OCI-LY7 (cell line): ENCODE results near the gene ACTL7A. TPM values are rescaled to one million over a fixed set of nuclear protein-coding genes. Genes with fewer than 3 reads are reported as not detected.
"Not testable (repeated sequence)": the region's sequence is repeated elsewhere in the genome, so short reads cannot be mapped to it uniquely, and the experiment has no call there.

ENCODE experiments used
- BruUV-seq: library from RNA; stranded (reverse); fragments of 400-500 nt; replicated peaks from 2 replicates; lab custom pipeline; 2021; lab: Mats Ljungman, UMichigan
- CTCF ChIA-PET: fragments of 300-600 bp; sonication (Branson Sonifier 250); formaldehyde crosslinking; loops from one replicate; lab custom pipeline; 2022; ENCODE audit warnings: antibody characterized with exemption; ENCODE audit not compliant: unreplicated experiment; lab: Charles Lee
- POLR2A ChIA-PET: fragments of 300-600 bp; sonication (Branson Sonifier 250); formaldehyde crosslinking; loops from one replicate; lab custom pipeline; 2022; ENCODE audit warnings: antibody characterized with exemption; lab: Charles Lee
- DNase-seq: peaks from one replicate; pipeline ENCODE4 v3.0.0-alpha.2; 2015; ENCODE audit warnings: low spot score
- H2AFZ ChIP-seq: fragments of 200-600 bp; sonication (generic), shearing (Covaris generic); 2 replicates; pipeline ENCODE4 v1.6.1; 2014; ENCODE audit warnings: mild to moderate bottlenecking, antibody characterized with exemption, low read length, moderate library complexity
- H3K27ac ChIP-seq: fragments of 200-600 bp; sonication (generic); 2 replicates; pipeline ENCODE4 v1.5.1; 2014; ENCODE audit warnings: mixed run types, low read depth, mild to moderate bottlenecking, moderate library complexity, low read length, inconsistent platforms; ENCODE audit not compliant: poor library complexity, severe bottlenecking
- H3K36me3 ChIP-seq: fragments of 200-600 bp; sonication (generic); 2 replicates; pipeline ENCODE4 v1.6.1; 2014; ENCODE audit warnings: mild to moderate bottlenecking, antibody characterized with exemption, low read length, moderate library complexity, mixed read lengths; ENCODE audit not compliant: insufficient read depth
- H3K4me1 ChIP-seq: fragments of 200-600 bp; sonication (generic); 2 replicates; pipeline ENCODE4 v1.5.1; 2014; ENCODE audit warnings: mild to moderate bottlenecking, low read length; ENCODE audit not compliant: insufficient read depth, poor library complexity, severe bottlenecking
- H3K4me2 ChIP-seq: fragments of 200-600 bp; sonication (generic); 2 replicates; pipeline ENCODE4 v1.6.1; 2014; ENCODE audit warnings: mild to moderate bottlenecking, low read length
- H3K4me3 ChIP-seq: fragments of 200-600 bp; sonication (generic); 2 replicates; pipeline ENCODE4 v1.5.1; 2014; ENCODE audit warnings: mild to moderate bottlenecking, low read depth, low read length; ENCODE audit not compliant: poor library complexity, severe bottlenecking
- H3K79me2 ChIP-seq: fragments of 200-600 bp; sonication (generic); 2 replicates; pipeline ENCODE4 v1.6.1; 2016; ENCODE audit warnings: low read depth, mild to moderate bottlenecking, low read length, moderate library complexity, mixed read lengths; ENCODE audit not compliant: insufficient read depth
- H3K9me2 ChIP-seq: fragments of 200-600 bp; sonication (generic); 2 replicates; pipeline ENCODE4 v1.6.1; 2016; ENCODE audit warnings: mild to moderate bottlenecking, low read length, mixed read lengths; ENCODE audit not compliant: insufficient read depth
- H3K9me3 ChIP-seq: fragments of 200-600 bp; sonication (generic); 2 replicates; pipeline ENCODE4 v1.6.1; 2014; ENCODE audit warnings: mild to moderate bottlenecking, mixed run types, low read length, mixed read lengths
- H4K20me1 ChIP-seq: fragments of 200-600 bp; sonication (generic); 2 replicates; pipeline ENCODE4 v1.6.1; 2014; ENCODE audit warnings: mild to moderate bottlenecking, antibody characterized with exemption, low read length, moderate library complexity, mixed read lengths; ENCODE audit not compliant: insufficient read depth
- CTCF ChIP-seq: fragments of 200-600 bp; sonication (generic); conservative IDR thresholded peaks from 2 replicates; pipeline ENCODE4 v1.5.1; 2014; ENCODE audit warnings: mild to moderate bottlenecking, antibody characterized with exemption, low read length, moderate library complexity, mixed read lengths
- EZH2phosphoT487 ChIP-seq: fragments of 200-600 bp; sonication (generic); IDR thresholded peaks from 2 replicates; pipeline ENCODE4 v1.6.1; 2018; ENCODE audit warnings: low read depth, borderline replicate concordance, mild to moderate bottlenecking, mixed run types, antibody characterized with exemption, low read length, moderate library complexity, mixed read lengths
- intact Hi-C: fragments of 100-400 bp; cut with micrococcal nuclease; formaldehyde crosslinking; loops from one replicate; pipeline ENCODE4 v1.10.0; 2022; ENCODE audit not compliant: unreplicated experiment
- total RNA-seq, 2 experiments: library from RNA; depleted of rRNA in 1 of 2; stranded (reverse); fragments of >200 nt in 1 of 2; shearing (Covaris generic) in 1 of 2; gene quantifications; 2 replicates each; pipeline ENCODE4 v1.2.3, GENCODE V29; 2014 to 2022

ACTL7A gene
- total RNA-seq, 2 experiments from 2014 or later: not detected

GRCh38 chr9:108897324-108898096 lies 35.4 kb downstream of the ACTL7A start:
- Histone ChIP-seq H3K36me3 (peaks cover 97% of the 10 kb centered on the region), H3K4me1 (no peaks in the 10 kb centered on the region), H3K4me2 (no peak overlapping the region), H3K4me3 (no peak overlapping the region), H4K20me1 (no peaks in the 10 kb centered on the region), H3K79me2 (no peaks in the 10 kb centered on the region), H2AFZ (no peak overlapping the region), H3K27ac (no peak overlapping the region), H3K9me2 (no peaks in the 10 kb centered on the region), H3K9me3 (no peaks in the 10 kb centered on the region)
- no peak for DNase-seq
- TF ChIP-seq CTCF (no peak), EZH2phosphoT487 (no peak)
- intact Hi-C loops: no loop called here
- ChIA-PET CTCF (no interaction called here), POLR2A (interaction anchor here (1.5 kb wide), 1 partner anchor 17 kb away, joined by 3 read pairs; no protein-coding TSS in a partner anchor)
- BruUV-seq: no TSS peak

- H3K9me2 ChIP-seq, H3K79me2 ChIP-seq, DNase-seq, CTCF ChIA-PET, H3K27ac ChIP-seq, H2AFZ ChIP-seq, POLR2A ChIA-PET, H3K4me2 ChIP-seq, BruUV-seq, intact Hi-C loops, H3K4me3 ChIP-seq, H4K20me1 ChIP-seq, H3K9me3 ChIP-seq, H3K4me1 ChIP-seq: not testable (repeated sequence)
- peaks cover 97% of the 10 kb centered on the region for H3K36me3 ChIP-seq
Observed at GRCh38 chr9:108899023-108899695, 37.1 kb downstream of the ACTL7A start.

GRCh38 chr9:108900176-108900575 lies 38.1 kb downstream of the ACTL7A start:
- no peaks in the 10 kb centered on the region for H3K4me1 ChIP-seq
- H3K36me3 ChIP-seq: peaks cover 97% of the 10 kb centered on the region
- no peak overlapping the region for H2AFZ ChIP-seq
- TF ChIP-seq CTCF (no peak), EZH2phosphoT487 (no peak)
- H3K9me2 ChIP-seq: no peaks in the 10 kb centered on the region
- no peak for DNase-seq
- no peak overlapping the region for H3K4me2 ChIP-seq
- H3K4me3 ChIP-seq: no peak overlapping the region
- H3K79me2 ChIP-seq: no peaks in the 10 kb centered on the region
- intact Hi-C loops: no loop called here
- H3K9me3 ChIP-seq: no peaks in the 10 kb centered on the region
- H4K20me1 ChIP-seq: no peaks in the 10 kb centered on the region
- no peak overlapping the region for H3K27ac ChIP-seq
- no TSS peak for BruUV-seq
- ChIA-PET CTCF (no interaction called here), POLR2A (no interaction called here)
